ENCODE data around the gene PTPRZ1.

PTPRZ1 gene

DNA sequence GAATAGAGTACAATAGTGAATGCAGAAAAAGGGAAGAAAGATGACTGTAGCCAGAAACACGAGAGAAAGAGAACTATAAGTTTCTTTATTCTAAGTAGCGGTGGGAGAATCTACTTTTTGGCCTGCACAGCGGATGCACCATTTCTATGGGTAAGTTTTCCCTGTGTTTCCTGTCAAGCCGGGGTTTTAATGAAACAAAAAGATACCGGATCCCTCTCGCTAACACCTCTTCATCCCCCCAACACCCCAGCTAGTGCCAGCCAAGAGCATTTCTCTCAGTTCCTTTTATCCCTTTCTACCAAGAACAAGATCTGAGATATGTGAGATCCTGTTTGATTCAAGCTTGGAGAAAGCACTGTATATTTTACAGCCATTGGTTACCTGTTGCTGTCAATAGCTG is 14.7 kb downstream of the PTPRZ1 start:
- DNase-seq (ENCODE audit: low read depth): no peak
- no peak overlapping the region for H3K4me3 ChIP-seq (ENCODE audit: low read length)
- TF ChIP-seq CTCF (conservative IDR thresholded peaks at IDR 0.05; ENCODE audit: low read depth, low read length): no peak

- TF ChIP-seq CTCF (conservative IDR thresholded peaks at IDR 0.05; ENCODE audit: low read depth, low read length): no peak
- DNase-seq (ENCODE audit: low read depth): no peak
- H3K4me3 ChIP-seq (ENCODE audit: low read length): no peak overlapping the region
Observed at GRCh38 chr7:121890833-121891232, 17.9 kb downstream of the PTPRZ1 start.

GRCh38 chr7:121891731-121892130 is 18.8 kb downstream of the PTPRZ1 start:
- H3K4me3 ChIP-seq (ENCODE audit: low read length): no peak overlapping the region
- no peak for DNase-seq (ENCODE audit: low read depth)
- no peak for TF ChIP-seq CTCF (conservative IDR thresholded peaks at IDR 0.05; ENCODE audit: low read depth, low read length)

DNA sequence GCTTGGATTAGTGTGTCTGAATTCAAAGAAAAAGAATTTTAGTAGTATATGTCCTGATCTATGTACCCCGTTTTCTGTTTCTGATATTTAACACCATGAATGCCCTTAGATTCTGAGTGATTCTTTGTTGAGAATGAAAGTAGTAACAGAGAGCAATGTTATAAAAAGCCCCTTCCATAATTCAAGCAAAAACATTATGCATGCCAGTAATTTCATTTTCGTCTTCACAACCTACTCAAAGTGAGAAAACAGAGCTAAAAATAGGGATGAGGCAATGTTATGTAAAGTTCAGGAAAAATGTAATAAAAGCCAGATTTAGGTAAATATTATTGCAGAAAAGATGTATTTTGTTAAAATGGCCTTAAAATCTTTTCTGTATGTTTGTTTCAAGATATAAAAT is 28.1 kb downstream of the PTPRZ1 start:
- DNase-seq (ENCODE audit: low read depth): no peak
- H3K4me3 ChIP-seq (ENCODE audit: low read length): no peak overlapping the region
- TF ChIP-seq CTCF (conservative IDR thresholded peaks at IDR 0.05; ENCODE audit: low read depth, low read length): no peak

- H3K4me3 ChIP-seq (ENCODE audit: low read length): no peak overlapping the region
- DNase-seq (ENCODE audit: low read depth): no peak
- TF ChIP-seq CTCF (conservative IDR thresholded peaks at IDR 0.05; ENCODE audit: low read depth, low read length): no peak
Observed at GRCh38 chr7:121904120-121904519, 31.2 kb downstream of the PTPRZ1 start.

- no peak overlapping the region for H3K4me3 ChIP-seq (ENCODE audit: low read length)
- no peak for TF ChIP-seq CTCF (conservative IDR thresholded peaks at IDR 0.05; ENCODE audit: low read depth, low read length)
- no peak for DNase-seq (ENCODE audit: low read depth)
Observed at GRCh38 chr7:121908042-121908441, 35.1 kb downstream of the PTPRZ1 start.

DNA sequence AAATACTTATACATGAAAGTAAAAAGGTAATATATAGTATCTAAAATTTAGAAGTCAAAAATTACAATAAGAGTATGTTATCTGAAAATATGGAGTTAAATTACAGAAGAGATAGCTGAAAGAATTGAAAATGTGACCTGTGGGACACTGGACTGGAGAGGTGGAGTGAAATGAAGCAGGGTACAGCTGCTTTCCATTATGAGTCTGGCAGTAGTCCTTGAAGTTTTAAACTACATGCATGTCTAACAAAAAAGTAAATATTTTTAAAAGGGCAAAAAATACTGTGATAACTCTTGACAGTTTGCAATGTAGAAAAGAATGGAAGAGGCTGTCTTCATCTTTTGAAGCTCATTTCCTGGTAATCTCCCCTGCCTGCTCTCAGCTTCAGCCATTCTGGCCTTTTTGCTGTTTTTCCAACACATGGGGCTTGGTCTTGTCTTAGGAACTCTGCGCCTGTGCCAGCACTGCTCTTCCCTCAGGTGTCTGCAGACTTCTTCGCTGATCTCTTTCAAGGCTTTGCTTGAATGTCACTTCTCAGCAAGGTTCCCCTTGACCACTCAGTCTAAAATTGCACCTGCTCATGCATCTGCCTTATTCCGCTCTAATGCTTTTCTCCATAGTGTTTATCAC is 36.9 kb downstream of the PTPRZ1 start:
- H3K4me3 ChIP-seq (ENCODE audit: low read length): no peak overlapping the region
- DNase-seq (ENCODE audit: low read depth): no peak
- TF ChIP-seq CTCF (conservative IDR thresholded peaks at IDR 0.05; ENCODE audit: low read depth, low read length): no peak

All from retinal pigment epithelial cell (primary cell).